HEK293T (cell line): Measurements from ENCODE around the gene CAP2.

ENCODE experiments used
- BHLHE40 ChIP-seq: fragments of 450-650 bp; IDR thresholded peaks from 2 replicates; pipeline ENCODE4 v1.6.1; 2016; ENCODE audit warnings: mild to moderate bottlenecking, moderate library complexity, borderline replicate concordance
- ELF4 ChIP-seq: fragments of 450-650 bp; IDR thresholded peaks from 2 replicates; pipeline ENCODE4 v1.6.1; 2017; ENCODE audit warnings: antibody characterized with exemption
- FOXA1 ChIP-seq: fragments of 450-650 bp; IDR thresholded peaks from 2 replicates; pipeline ENCODE4 v1.6.1; 2016; ENCODE audit warnings: mild to moderate bottlenecking
- FOXK2 ChIP-seq: fragments of 450-650 bp; IDR thresholded peaks from 2 replicates; pipeline ENCODE4 v1.6.1; 2016; ENCODE audit warnings: mild to moderate bottlenecking
- FOXM1 ChIP-seq: fragments of 450-650 bp; IDR thresholded peaks from 2 replicates; pipeline ENCODE4 v1.6.1; 2017; ENCODE audit warnings: mild to moderate bottlenecking, borderline replicate concordance
- HDGF ChIP-seq: fragments of 450-650 bp; IDR thresholded peaks from 2 replicates; pipeline ENCODE4 v1.6.1; 2017; ENCODE audit warnings: antibody characterized with exemption, borderline replicate concordance
- L3MBTL2 ChIP-seq: fragments of 450-650 bp; conservative IDR thresholded peaks from 2 replicates; pipeline ENCODE4 v1.6.1; 2016; ENCODE audit warnings: mild to moderate bottlenecking
- LEF1 ChIP-seq: fragments of 450-650 bp; IDR thresholded peaks from 2 replicates; pipeline ENCODE4 v1.6.1; 2017; ENCODE audit warnings: mild to moderate bottlenecking, borderline replicate concordance
- PKNOX1 ChIP-seq: fragments of 450-650 bp; IDR thresholded peaks from 2 replicates; pipeline ENCODE4 v1.6.1; 2016
- SP1 ChIP-seq: fragments of 450-650 bp; IDR thresholded peaks from 2 replicates; pipeline ENCODE4 v1.6.1; 2017
- SUZ12 ChIP-seq: fragments of 450-650 bp; IDR thresholded peaks from 2 replicates; pipeline ENCODE4 v1.6.1; 2016; ENCODE audit warnings: mild to moderate bottlenecking
- TARDBP ChIP-seq: fragments of 450-650 bp; IDR thresholded peaks from 2 replicates; pipeline ENCODE4 v1.6.1; 2016
- ZNF384 ChIP-seq: fragments of 450-650 bp; IDR thresholded peaks from 2 replicates; pipeline ENCODE4 v1.6.1; 2016

- TF ChIP-seq SP1: no peak
- TF ChIP-seq ELF4: no peak
- no peak for TF ChIP-seq TARDBP
- no peak for TF ChIP-seq PKNOX1
- no peak for TF ChIP-seq BHLHE40
- no peak for TF ChIP-seq L3MBTL2
- TF ChIP-seq FOXA1: no peak
- no peak for TF ChIP-seq ZNF384
- TF ChIP-seq FOXK2: no peak
- no peak for TF ChIP-seq HDGF
- TF ChIP-seq SUZ12: no peak
- TF ChIP-seq FOXM1: no peak
- no peak for TF ChIP-seq LEF1
Observed at GRCh38 chr6:17439243-17439993, 46.0 kb downstream of the CAP2 start.
